ENCODE results near the gene TCFL5.

TCFL5 gene

DNA sequence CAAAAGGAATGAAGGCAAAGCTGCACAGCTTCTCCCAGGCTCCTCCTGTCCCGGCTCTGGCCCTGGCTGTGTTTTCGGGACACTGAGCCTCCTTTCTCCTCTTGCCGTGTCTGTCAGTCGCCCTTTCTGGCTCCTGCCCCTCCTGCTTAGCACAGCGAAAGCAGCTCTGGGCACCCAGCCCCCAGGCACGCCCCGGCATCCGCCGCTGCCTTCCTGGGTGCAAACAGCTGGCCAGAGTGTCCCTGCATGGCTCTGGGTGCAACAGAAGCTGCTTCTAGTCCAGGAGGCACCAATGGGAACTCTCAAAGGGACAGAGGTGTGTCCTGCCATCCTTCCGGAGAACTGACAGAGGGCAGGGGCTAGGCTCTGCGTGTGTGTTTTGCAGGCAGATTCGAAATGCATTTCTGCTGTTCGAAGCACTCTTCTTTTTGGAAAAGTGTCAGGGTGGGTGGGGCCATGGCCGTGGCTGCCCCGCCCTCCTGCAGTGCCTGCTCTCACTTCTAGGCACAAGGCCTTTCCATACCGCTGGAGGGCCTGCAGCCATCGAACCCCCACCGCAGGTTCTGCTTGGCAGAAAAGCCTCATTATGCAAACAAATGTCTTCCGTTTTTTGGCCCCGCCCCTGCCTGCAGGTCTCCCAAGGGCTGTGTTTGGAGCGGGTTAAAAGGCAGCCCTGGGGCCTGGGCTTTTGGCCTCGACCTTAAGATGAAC is 29.3 kb downstream of the TCFL5 start:
- peak; percentile 95 for DNase-seq

DNA sequence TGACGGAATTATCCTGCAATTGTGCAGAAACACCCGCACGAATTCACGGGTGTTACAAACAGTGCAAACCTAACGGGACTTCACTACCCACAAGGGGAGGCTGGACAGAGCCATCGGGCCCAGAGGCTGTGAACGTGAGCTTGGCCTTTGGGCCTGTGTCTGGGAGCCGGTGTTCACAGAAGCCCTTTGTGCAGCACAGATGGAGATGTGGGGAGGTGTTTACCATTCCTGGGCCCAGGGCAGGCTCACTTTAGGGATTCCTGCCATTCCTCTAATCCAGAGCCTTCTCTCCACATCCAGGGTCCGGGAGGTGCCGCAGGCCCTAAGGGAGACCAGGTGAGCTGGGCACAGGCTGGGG is 29.8 kb downstream of the TCFL5 start:
- DNase-seq: no peak

DNA sequence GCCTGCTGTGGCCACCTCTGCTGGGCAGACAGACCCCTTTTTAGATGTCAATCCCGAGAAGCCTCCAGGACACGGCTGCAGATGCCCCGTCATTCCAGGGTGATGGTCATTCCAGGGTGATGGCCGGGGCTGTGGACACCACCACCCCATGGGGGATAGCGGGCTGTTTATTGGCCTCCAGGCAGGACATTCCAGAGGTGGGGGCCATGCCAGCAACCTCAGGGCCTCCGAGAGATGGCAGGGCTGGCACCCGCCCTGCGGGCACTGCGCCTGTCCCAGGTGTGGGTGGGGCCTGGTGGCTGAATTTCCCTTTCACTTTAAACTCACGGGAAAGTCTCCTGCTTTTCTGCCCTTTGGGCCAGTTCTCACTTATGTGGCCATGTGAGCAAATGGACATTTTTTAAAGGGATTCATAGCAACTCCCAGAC is 30.2 kb downstream of the TCFL5 start:
- DNase-seq: no peak

DNA sequence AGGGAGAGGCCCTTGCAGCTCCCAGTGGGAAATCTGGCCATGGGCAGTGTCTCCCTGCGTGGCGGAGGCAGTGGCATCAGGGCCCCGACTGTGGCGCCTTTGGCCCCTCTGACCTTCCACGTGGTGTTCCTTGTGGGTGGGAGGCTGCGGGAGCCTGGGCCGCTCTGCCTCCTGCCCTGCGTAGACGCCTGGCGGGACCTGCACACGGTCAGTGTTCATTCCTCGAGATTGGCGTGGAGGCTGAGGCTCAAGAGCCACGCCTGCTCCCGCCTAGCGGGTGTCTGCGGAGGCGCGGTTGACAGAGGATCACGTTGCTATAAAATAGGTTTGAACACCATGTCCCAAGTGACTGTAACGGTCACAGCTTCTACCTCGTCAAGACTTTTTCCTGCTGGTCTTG is 30.8 kb downstream of the TCFL5 start:
- peak; percentile 11 for DNase-seq

DNA sequence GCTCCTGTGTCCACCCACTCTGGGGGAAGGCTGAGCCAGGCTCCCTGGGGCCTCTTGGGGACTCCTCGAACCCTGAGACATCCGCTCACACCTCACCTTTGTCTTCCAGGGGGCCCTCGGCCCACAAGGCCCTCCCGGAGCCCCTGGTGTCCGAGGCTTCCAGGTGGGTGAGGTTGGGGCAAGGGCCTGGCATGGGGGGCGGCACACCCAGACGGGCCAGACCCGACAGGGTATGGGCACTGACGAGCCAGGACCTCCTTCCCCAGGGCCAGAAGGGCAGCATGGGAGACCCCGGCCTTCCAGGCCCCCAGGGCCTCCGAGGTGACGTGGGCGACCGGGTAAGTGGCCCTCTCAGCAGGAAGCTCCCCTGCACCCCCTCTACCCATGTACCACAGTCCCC is 31.4 kb downstream of the TCFL5 start:
- DNase-seq: no peak

DNA sequence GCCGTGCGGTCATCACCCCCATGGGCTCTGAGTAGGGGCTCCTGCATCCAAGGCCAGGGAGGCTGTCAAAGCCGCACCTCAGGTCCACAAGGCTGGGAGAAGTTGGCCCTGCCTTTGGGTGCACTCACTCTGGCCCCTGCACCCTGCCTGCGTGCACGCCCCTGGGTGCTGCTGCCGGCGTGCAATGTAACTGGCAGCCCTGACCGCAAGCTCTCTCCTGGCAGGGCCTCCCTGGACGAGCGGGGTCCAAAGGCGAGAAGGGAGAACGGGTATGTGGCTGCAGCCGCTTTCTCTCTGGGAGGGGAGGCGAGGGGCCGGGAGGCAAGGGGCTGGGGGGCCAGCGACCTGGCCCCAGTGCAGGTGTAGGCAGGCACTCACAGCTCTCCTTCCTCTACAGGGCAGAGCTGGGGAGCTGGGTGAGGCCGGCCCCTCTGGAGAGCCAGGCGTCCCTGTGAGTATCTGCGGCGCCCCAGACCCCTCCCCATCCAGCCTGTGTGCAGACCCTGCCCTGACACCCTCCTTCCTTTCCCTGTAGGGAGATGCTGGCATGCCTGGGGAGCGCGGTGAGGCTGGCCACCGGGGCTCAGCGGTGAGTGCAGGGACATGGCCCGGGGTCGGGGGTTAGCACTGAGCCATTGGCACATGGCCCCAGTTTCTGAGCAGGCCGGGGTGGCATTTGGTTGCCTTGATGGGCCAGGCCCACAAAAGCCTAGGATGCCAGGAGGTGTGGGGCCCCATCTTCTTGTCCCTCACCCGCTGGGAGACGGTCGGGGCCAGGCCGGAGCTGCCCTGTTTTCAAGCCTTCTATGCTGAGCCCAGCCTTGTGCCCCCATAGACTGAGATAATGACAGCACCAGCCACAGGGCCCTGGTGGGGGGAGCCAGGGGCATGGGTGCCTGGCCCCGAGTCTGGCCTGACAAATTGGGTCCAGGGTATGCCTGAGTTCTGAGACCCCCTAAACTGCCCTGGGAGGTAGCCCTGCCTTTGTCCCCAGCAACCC is 32.1 kb downstream of the TCFL5 start:
- DNase-seq: no peak

DNA sequence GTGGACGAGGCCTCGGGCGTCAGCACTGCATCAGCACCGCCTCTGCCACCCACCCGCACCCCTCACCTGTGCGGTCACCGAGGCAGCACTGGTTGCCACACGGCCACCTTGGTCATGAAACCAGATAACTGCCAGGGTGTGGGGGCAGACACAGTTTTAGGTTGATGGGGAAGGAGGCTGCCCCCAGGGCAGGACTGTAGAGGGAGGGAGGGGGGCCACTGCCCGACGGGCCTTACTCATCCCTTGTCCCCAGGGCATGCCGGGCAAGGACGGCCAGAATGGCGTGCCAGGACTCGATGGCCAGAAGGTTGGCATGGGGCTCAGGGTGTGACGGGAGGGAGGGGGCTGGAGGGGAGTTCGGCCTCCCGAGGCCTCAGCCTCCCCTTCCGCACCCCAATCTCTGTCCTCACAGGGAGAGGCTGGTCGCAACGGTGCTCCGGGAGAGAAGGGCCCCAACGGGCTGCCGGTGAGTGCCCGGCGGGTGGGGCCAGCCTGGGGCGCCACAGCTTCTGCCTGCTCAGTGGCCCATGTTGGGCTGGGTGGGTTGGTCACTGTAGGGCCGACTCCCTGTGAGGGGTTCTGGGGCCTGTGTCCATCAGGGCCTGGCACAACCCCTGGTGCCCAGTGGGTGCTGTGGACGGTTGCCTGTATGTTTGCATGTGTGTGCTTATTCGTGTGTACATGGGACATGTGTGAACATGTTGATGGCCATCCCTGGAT is 33.0 kb downstream of the TCFL5 start:
- DNase-seq: no peak

DNA sequence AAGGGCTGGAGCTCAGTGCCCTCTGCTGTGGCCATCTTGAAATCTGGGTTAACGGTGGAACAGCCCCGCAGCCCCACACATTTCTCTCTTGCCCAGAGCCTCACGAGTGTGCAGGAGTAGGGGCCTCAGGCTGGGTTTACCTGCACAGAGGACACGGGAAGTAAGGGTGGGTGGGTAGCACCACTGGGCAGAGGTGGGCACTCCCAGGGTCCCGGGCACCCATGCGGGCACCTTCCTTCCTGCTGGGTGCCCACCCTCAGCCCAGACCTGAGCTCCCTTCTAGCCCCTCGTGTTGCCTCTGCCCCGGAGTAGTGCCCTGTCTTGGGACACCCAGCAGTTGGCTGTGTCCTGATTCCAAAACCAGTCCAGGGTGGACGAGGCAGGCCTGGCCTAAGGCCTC is 33.6 kb downstream of the TCFL5 start:
- DNase-seq: no peak

DNA sequence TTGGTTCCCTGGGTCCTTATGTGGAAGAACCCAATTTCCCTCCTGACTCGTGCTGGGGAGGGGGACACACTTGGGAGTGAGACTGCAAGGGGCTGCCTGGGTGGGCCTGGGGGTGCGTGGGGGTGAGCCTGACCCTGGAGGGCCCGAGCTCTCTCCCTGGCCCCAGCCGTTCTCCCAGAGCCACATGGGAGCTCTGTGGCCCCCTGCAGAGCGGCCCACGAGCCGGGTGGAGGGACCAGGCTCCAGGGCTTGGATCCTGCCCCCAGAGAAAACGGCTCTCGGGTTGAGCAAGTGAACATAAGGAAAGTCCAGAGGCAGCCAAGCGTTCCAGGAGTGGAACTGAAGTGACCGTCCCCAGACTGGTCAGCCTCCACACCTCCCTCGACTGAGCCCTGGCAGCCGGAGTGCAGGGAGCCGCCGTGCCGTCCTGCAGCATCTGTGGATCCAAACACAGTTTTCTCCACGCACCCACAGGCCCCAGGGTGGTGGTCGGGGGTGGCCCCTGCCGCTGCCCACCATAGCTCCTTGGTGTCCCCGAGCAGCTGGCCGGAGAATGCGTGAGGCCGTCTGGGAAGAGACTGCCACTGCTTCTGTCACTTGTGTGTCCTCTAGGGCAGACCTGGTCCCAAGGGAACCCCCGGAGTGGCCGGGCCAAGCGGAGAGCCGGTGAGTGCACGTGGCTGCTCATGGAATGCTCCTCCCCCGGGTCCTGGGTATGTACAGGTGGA is 34.1 kb downstream of the TCFL5 start:
- DNase-seq: no peak

DNA sequence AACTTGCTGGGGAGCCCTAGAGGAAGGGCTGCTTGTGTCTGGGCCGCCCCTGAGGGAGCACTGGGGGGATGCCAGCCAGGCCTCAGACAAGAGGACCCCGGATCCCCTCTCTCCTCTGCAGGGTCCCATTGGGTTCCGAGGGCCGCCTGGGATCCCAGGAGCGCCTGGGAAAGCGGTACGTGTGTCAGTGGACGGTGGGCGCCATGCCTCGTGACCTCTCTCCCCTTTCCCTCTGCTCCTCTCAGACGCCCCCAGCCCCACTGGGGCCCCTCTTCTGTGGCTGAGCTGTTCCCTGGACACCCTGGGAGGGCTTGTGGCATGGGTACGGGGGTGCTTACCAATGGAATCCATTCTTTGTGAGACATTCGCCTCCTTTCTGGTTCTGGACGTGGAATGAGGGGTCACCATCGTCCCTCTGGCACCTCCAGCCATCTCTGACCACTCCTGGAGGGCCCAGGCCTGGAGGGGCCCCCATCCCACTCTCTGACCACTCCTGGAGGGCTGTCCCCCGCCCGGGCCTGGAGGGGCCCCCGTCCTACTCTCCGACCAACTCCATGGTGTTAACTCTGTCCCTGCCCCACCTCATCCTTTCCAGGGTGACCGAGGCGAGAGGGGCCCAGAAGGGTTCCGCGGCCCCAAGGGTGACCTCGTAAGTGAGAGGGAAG is 34.8 kb downstream of the TCFL5 start:
- no peak for DNase-seq

DNA sequence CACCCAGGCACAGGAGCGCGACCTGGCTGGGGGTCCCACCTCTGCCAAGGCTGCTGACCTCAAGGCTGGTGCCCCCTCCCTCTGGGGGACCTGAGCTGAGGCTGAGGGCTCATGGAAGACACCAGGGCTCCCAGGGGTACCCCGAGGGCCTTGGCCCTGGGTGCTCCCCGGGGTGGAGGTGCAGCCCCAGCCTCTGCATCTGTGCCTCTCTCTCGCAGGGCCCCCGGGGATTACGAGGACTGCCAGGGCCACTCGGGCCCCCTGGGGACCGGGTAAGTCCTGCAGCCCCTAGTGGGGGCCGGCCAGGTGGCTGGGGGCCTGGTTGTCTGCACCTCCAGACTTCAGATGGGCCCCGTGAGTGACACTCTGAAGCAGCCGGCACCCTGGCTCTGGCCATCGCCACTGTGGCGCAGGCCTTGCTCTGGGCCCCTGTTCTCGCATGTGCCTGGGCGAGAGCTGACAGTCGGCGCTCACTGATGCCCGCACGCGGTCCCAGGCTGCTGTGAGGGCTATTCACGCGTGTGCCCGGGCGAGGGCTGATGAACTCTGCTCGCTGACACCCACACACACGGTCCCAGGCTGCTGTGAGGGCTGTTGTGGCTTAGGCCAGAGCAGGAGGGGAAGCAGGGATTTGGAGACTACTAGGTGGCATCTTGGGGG is 35.5 kb downstream of the TCFL5 start:
- DNase-seq: no peak

DNA sequence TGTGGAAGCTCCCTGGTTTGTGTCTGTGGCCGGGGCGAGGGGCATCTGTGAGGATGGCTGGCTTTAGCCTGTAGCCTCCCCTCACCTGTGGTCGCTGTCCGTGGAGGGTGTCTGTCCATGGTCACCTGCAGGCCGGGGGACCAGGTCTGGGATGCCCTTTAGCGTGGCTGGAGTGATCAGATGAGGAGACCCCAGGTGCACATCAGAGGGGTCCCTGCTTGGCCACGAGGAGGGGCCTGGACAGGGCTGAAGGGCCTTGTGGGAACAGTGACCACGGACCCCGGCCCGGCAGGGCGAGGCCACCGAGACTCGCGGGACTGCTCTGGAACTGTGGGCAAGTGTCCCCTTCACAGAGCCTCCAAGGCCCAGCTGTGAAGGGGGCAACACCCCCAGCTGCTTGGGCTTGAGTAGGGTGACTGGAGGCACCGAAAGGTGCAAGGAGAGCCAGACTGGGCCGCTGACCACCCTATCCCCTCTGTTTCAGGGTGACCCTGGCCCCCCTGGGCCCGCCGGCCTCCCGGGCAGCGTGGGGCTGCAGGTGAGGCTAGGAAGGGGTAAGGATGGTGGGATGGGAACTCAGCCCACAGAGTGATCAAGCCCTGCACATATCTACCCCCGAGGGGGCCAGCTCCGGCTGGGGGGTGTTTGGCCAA is 36.2 kb downstream of the TCFL5 start:
- DNase-seq: no peak

DNA sequence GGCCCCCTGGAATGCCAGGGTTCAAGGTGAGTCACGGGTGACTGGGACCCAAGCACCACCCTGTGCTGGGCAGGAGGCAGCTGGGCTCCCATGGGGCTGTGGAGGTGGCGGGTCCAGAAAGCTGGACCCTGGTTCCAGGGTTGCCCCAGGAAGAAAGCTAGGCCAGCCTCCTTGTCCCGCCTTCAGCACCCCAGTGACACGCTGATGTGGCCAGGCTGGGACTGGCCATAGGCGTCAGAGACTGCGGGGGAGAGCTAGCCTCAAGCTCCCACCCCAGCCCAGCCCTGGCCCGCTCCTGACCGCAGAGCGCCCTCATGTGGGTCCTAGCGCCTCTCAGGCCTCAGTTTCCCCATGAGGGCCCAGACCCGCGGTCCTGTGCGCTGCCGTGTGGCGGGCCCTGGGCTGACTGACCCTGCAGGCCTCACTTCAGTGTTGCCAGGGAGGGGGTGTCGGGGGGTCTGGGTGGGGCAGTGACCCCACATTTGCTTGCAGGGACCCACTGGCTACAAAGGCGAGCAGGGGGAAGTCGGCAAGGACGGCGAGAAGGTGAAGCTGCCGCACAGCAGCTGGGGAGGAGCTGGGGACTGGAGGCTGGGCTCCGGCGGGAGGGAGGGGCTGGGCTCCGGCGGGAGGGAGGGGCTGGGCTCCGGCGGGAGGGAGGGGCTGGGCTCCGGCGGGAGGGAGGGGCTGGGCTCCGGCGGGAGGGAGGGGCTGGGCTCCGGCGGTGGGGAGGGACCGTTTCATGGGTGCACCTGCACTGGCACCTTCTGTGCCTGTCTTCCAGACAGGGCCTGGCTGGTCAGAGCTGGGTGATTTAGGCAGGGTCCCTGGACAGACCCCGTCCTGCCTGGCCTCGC is 36.9 kb downstream of the TCFL5 start:
- DNase-seq: peak; percentile 71

DNA sequence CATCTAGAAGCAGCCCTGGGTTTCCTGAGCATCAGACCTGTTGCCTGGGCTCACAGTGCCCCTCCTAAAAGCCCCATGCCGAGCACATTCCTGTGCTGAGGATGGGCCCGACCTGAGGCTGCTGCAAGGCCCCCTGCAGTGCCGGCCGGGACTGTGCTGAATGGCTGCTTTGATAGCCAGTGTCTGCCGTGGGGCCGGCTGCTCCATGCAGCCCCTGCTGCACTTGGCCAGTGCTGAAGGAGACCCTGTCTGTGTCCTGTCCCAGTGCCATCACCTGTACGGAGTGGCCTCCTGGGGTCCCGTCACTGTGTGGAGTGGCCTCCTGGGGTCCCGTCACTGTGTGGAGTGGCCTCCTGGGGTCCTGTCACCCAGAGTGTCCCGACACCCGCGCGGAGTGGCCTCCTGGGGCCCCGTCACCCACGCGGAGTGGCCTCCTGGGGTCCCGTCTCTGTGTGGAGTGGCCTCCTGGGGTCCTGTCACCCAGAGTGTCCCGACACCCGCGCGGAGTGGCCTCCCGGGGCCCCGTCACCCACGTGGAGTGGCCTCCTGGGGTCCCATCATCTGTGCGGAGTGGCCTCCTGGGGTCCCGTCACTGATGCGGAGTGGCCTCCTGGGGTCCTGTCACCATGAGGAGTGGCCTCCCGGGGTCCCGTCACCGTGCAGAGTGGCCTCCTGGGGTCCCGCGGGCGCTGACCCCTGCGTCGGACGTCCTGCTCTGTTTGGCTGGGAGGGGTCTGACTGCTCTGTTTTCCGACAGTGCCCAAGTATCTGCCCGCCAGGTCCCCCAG is 37.7 kb downstream of the TCFL5 start:
- no peak for DNase-seq

DNA sequence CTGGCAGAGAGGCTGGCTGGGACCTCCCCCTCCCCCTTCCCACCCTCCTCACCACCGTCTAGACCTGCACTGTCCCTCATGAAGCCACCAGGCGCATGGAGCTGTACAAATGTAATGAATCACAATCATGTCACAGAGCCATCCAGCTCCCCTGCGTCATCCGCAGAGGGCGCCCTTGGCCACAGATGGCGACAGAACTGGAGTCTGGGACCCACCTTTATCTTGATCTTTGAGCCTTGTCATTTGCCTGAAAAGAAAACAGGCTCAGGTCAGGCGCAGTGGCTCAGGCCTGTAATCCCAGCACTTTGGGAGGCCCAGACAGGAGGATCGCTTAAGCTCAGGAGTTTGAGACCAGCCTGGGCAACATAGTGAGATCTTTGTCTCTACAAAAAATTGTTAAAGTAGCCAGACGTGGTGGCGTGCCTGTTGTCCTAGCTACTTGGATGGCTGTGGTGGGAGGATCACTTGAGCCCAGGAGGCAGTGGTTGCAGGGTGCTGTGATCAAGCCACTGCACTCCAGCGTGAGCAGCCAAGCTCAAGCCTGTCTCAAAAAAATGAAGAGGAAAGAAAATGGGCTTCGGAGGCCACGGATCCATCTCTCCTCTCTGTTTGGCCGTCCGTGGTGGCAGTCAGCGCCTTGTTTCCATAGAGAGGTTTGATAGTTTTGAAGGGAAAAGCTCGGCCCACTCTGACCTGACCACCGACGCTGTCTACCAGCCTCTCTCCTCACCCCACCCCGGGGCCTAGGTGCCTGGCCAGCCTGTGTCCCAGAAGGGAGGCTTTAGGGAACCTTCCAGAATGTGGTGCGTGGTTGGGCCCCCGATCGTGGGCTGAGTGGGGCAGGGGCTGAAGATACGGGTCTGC is 38.6 kb downstream of the TCFL5 start:
- peak; percentile 93 for DNase-seq

DNA sequence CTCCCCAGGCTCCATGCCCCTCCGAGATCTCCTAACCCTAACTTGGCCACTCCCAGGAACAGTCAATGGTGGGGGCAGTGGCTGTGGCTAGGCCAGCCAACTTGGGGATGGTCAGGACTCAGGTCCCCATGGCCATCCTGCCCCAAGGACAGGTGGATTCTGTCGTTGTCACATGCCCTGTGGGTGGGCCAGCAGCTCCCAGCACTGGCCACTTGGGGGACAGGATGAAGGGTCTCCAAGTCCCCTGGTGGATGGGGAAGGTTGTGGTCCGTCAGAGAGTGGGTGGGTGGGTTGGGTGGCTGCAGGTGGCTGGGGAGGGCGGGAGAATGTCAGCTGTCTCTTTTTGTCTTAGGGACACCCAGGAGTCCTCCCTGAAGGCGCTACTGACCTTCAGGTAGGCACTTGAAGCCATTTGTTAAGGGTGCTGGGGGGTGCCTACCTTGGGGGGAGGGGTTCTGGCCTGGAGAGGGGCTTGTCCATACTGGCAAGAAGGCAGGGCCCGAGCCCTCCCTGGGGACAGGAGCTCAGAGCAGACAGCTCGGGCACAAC is 39.3 kb downstream of the TCFL5 start:
- DNase-seq: no peak

DNA sequence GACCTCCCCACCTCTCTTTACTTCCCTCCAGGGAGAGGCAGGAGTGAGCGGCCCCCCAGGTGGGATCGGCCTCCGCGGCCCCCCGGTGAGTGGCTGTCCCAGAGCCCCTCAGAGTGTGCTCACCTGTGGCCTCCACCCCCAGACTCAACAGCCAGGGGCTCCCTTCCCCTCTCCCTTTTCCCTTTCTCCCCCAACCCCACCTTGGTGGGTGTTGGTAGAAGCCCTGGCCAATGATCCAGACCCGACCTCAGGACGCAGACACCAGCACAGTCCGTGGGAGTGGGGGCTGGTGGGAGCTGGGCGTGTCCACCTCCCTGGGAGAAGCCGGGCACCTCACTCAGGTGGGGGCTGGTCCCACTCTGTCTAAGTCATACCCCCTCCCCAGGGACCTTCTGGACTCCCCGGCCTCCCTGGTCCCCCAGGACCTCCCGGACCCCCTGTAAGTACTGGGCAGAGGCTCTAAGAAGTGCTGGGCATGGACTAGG is 39.9 kb downstream of the TCFL5 start:
- DNase-seq: no peak

Data from hematopoietic multipotent progenitor cell treated with erythropoietin and hydrocortisone succinate and interleukin-3 and kit ligand, for 6 days (in vitro differentiated cells).